Measurements from ENCODE around the gene LONRF2.

The LONRF2 gene

GRCh38 chr2:100262555-100263320, 59.6 kb downstream of the LONRF2 start:
- peak; percentile 45 to 60 for DNase-seq (ENCODE audit: low read depth in 1 of 2, low spot score in 1 of 2)
- Histone ChIP-seq H3K27ac (replicated peaks) (no peak overlapping the region), H3K27me3 (ENCODE audit: insufficient read depth, poor library complexity, severe bottlenecking) (no peaks in the 10 kb centered on the region), H3K4me3 (replicated peaks; ENCODE audit: insufficient read depth, low read length) (no peak overlapping the region)
- TF ChIP-seq, protein P1, sequence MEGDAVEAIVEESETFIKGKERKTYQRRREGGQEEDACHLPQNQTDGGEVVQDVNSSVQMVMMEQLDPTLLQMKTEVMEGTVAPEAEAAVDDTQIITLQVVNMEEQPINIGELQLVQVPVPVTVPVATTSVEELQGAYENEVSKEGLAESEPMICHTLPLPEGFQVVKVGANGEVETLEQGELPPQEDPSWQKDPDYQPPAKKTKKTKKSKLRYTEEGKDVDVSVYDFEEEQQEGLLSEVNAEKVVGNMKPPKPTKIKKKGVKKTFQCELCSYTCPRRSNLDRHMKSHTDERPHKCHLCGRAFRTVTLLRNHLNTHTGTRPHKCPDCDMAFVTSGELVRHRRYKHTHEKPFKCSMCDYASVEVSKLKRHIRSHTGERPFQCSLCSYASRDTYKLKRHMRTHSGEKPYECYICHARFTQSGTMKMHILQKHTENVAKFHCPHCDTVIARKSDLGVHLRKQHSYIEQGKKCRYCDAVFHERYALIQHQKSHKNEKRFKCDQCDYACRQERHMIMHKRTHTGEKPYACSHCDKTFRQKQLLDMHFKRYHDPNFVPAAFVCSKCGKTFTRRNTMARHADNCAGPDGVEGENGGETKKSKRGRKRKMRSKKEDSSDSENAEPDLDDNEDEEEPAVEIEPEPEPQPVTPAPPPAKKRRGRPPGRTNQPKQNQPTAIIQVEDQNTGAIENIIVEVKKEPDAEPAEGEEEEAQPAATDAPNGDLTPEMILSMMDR (IDR thresholded peaks at IDR 0.05; ENCODE audit: insufficient read depth, low read length): peak; percentile 95
- TF ChIP-seq POLR2AphosphoS5 (IDR thresholded peaks at IDR 0.05; ENCODE audit: low read depth): no peak
- no peak for TF ChIP-seq GABPA (IDR thresholded peaks at IDR 0.05; ENCODE audit: low read depth)

- H3K27ac ChIP-seq (replicated peaks): no peak overlapping the region
- H3K27me3 ChIP-seq (ENCODE audit: insufficient read depth, poor library complexity, severe bottlenecking): no peaks in the 10 kb centered on the region
- H3K4me3 ChIP-seq (replicated peaks; ENCODE audit: insufficient read depth, low read length): no peak overlapping the region
- TF ChIP-seq GABPA (IDR thresholded peaks at IDR 0.05; ENCODE audit: low read depth) (no peak), REST (IDR thresholded peaks at IDR 0.05; ENCODE audit: insufficient replicate concordance, low read depth) (no peak), POLR2AphosphoS5 (IDR thresholded peaks at IDR 0.05; ENCODE audit: low read depth) (no peak)
- TF ChIP-seq, protein P1 (IDR thresholded peaks at IDR 0.05; ENCODE audit: insufficient read depth, low read length): no peak
- DNase-seq (ENCODE audit: low read depth in 1 of 2, low spot score in 1 of 2): peak in 1 of 2 experiments; percentile 44
Observed at GRCh38 chr2:100262046-100262445, 60.3 kb downstream of the LONRF2 start.

GRCh38 chr2:100260712-100261620, 61.3 kb downstream of the LONRF2 start:
- H3K4me3 ChIP-seq (replicated peaks; ENCODE audit: insufficient read depth, low read length): no peak overlapping the region
- no peaks in the 10 kb centered on the region for H3K27me3 ChIP-seq (ENCODE audit: insufficient read depth, poor library complexity, severe bottlenecking)
- H3K27ac ChIP-seq (replicated peaks): no peak overlapping the region
- TF ChIP-seq GABPA (IDR thresholded peaks at IDR 0.05; ENCODE audit: low read depth) (no peak), SPI1 (IDR thresholded peaks at IDR 0.05; ENCODE audit: borderline replicate concordance, low read depth) (no peak), REST (IDR thresholded peaks at IDR 0.05; ENCODE audit: insufficient replicate concordance, low read depth) (no peak), POLR2AphosphoS5 (IDR thresholded peaks at IDR 0.05; ENCODE audit: low read depth) (no peak)
- TF ChIP-seq, protein P1 (IDR thresholded peaks at IDR 0.05; ENCODE audit: insufficient read depth, low read length): peak; percentile 59
- DNase-seq (ENCODE audit: low read depth in 1 of 2, low spot score in 1 of 2): peak; percentile 24 to 26

Measured in HL-60 (cell line).